Spleen (tissue), 7 donors: Measurements from ENCODE around the gene TTC12.

Experiments used
- POLR2A ChIP-seq, 3 donors: fragments of 450-650 bp; IDR thresholded peaks; one replicate each; pipeline ENCODE4 v1.5.1; 2017; ENCODE audit warnings: antibody characterized with exemption in 3 of 3, mild to moderate bottlenecking in 1 of 3
- POLR2AphosphoS5 ChIP-seq, 3 donors: sonication (generic); formaldehyde crosslinking; IDR thresholded peaks; one replicate each; pipeline ENCODE4 v1.5.1; 2017; ENCODE audit warnings: antibody characterized with exemption in 3 of 3
- TF ChIP-seq, protein P1 (sequence below), 11 experiments: fragments of 200-600 bp in 7 of 11; fragments of 450-650 bp in 4 of 11; sonication (generic) in 4 of 11; IDR thresholded peaks in 8 of 11; conservative IDR thresholded peaks in 3 of 11; 1 replicate in 7 of 11; 2 replicates in 4 of 11; pipeline versions ENCODE4 v1.4.0 to v1.8.0; 2016 to 2021; ENCODE audit warnings: antibody characterized with exemption in 11 of 11, inconsistent platforms in 4 of 11, mild to moderate bottlenecking in 1 of 11
- donor health status: DM: no; HTN: no; CAD: no; lungs with moderate emphysema.
- donor health status: DM: no; HTN: no; CAD: no.
- donor health status: DM: no; HTN: no; CAD: no.

DNA sequence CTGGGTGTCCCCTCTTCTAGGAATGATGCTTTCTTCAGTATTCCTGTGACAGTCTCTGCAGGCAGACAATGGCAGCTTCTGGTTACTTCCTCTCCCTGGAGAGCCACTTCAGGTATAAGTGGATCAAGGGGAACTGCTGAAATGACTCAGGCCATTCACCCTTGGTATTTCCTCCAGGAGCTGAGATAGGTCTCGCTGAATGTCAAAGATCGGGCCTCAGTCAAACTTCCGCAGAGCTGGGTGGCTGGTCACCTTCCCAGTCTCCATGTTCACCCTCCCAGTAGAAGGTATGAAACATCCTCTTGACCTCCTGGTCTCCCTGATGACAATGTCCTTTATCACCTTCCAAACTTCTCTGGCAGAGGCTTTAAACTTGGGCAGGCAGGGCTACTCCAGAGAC lies 71.4 kb downstream of the TTC12 start:
- TF ChIP-seq, protein P1, sequence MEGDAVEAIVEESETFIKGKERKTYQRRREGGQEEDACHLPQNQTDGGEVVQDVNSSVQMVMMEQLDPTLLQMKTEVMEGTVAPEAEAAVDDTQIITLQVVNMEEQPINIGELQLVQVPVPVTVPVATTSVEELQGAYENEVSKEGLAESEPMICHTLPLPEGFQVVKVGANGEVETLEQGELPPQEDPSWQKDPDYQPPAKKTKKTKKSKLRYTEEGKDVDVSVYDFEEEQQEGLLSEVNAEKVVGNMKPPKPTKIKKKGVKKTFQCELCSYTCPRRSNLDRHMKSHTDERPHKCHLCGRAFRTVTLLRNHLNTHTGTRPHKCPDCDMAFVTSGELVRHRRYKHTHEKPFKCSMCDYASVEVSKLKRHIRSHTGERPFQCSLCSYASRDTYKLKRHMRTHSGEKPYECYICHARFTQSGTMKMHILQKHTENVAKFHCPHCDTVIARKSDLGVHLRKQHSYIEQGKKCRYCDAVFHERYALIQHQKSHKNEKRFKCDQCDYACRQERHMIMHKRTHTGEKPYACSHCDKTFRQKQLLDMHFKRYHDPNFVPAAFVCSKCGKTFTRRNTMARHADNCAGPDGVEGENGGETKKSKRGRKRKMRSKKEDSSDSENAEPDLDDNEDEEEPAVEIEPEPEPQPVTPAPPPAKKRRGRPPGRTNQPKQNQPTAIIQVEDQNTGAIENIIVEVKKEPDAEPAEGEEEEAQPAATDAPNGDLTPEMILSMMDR (IDR thresholded peaks at IDR 0.05 in 8 of 11, conservative IDR thresholded peaks at IDR 0.05 in 3 of 11), result no peak
- TF ChIP-seq POLR2AphosphoS5 (IDR thresholded peaks at IDR 0.05) (no peak), POLR2A (IDR thresholded peaks at IDR 0.05) (no peak)
